Stimulated activated memory B cell treated with anti-CD40 and anti-IgM and Interleukin-4, amounts not matched to agents 10 μg/mL and 1 μg/mL and 100 μg/mL, for 72 hours (primary cell): ENCODE results near the gene NR6A1.

Source experiments
- ATAC-seq: fragments of 150-1000 bp; cut with Tn5 transposase; 2 replicates; pipeline ENCODE4 v1.10.0; 2021
- H3K27ac Mint-ChIP-seq: one replicate; pipeline ENCODE4 v1.8.0; 2022; ENCODE audit warnings: mild to moderate bottlenecking, mixed read lengths
- H3K27me3 Mint-ChIP-seq: one replicate; pipeline ENCODE4 v1.8.0; 2022; ENCODE audit warnings: mixed read lengths
- H3K36me3 Mint-ChIP-seq: one replicate; pipeline ENCODE4 v1.8.0; 2022; ENCODE audit warnings: mixed read lengths
- H3K4me1 Mint-ChIP-seq: one replicate; pipeline ENCODE4 v1.8.0; 2022; ENCODE audit warnings: mixed read lengths
- H3K4me3 Mint-ChIP-seq: one replicate; pipeline ENCODE4 v1.8.0; 2022; ENCODE audit warnings: mild to moderate bottlenecking, moderate library complexity, mixed read lengths
- H3K9me3 Mint-ChIP-seq: one replicate; pipeline ENCODE4 v1.8.0; 2022; ENCODE audit warnings: mixed read lengths

NR6A1 gene

DNA sequence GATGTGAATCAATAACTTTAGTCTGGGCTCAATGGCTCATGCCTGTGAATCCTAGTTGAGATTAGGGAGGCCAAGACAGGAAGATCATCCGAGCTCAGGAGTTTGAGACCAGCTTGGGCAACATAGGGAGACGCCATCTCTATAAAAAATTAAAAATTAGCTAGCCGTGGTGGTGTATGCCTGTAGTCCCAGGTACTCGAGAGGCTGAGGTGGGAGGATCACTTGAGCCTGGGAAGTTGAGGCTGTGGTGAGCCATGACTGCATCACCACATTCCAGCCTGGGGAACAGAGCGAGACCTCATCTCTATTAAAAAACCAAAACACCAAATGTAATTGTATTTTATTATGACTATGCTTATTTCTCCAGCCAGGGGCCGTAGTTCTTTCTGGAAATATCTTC is 194.4 kb downstream of the NR6A1 start:
- no peak overlapping the region for H3K4me3 Mint-ChIP-seq
- no peak for ATAC-seq
- no peak overlapping the region for H3K27ac Mint-ChIP-seq
- H3K4me1 Mint-ChIP-seq: no peaks in the 10 kb centered on the region
- H3K9me3 Mint-ChIP-seq: no peaks in the 10 kb centered on the region
- no peaks in the 10 kb centered on the region for H3K27me3 Mint-ChIP-seq
- no peaks in the 10 kb centered on the region for H3K36me3 Mint-ChIP-seq

DNA sequence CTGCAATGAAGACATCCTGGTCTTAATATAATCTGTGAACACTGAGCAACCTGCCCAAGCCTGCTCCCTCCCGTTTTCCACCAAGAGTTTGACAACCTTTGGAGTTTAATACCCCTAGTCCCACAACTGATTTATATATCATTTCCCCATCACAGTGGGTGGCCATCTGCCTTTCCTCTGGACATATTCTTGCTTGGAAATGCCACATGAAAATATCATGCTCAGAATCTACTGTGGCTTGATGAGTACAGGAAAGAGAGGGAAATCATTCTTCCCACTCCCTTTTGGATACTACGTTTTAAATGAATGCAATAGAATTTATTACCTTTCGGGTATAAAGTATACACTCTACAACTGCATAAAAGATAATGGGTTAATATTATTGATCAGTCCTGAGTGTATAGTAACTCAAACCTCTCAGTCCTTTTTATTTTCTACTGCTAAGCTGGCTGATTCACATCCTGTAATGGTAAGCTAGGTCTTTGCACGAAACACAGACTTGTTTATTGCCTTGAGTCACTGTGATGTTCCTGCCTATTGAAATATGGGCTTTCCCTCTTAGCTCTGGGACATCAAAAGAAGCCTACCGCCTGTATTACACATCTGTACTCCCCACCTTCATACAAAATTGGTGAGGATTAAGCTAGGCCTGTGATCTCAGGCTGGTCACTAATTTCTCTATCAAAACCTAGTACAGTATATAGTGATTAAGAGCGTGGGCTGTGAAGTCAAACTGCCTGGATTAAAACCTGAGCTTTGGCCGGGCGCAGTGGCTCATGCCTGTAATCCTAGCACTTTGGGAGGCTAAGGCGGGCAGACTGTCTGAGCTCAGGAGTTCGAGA is 196.4 kb downstream of the NR6A1 start:
- no peak overlapping the region for H3K4me3 Mint-ChIP-seq
- no peak for ATAC-seq
- H3K4me1 Mint-ChIP-seq: no peaks in the 10 kb centered on the region
- no peaks in the 10 kb centered on the region for H3K9me3 Mint-ChIP-seq
- no peaks in the 10 kb centered on the region for H3K36me3 Mint-ChIP-seq
- no peak overlapping the region for H3K27ac Mint-ChIP-seq
- H3K27me3 Mint-ChIP-seq: no peaks in the 10 kb centered on the region

DNA sequence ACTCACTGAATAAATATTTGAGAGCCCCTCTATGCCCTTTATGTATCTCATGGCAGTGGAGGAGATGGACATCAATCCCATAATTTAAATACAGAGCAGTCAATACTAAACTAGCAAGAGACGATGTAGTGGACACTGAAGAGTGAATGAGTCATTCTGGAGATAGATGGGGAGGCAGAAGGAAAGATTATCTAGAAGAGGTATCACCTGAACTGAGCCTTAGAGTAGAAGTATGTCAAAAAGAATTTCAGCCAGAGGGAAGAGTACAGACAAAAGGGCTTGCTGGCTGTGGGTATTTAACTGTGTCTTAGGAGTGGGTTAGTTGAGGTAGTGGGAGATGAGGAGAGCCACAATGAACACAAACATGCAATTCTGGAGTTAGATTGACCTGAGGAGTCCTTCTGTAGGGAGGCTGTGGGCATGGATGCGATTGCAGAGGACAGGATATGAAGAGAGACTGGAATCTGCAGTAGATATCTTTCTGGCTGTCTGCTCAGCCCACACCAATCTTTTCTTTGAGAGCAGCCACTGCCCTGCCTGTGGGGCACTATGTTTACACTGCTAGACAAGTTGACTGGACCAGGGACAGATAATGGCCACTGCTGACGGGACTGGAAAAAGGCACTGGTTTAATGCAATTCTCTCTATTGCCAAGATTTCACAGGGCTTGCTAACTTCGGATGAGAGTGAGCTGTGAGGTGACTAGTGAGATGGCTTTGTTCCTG is 200.0 kb downstream of the NR6A1 start:
- Mint-ChIP-seq H3K36me3 (no peaks in the 10 kb centered on the region), H3K4me1 (no peaks in the 10 kb centered on the region), H3K27ac (no peak overlapping the region), H3K4me3 (no peak overlapping the region), H3K9me3 (no peaks in the 10 kb centered on the region), H3K27me3 (no peaks in the 10 kb centered on the region)
- ATAC-seq: no peak

DNA sequence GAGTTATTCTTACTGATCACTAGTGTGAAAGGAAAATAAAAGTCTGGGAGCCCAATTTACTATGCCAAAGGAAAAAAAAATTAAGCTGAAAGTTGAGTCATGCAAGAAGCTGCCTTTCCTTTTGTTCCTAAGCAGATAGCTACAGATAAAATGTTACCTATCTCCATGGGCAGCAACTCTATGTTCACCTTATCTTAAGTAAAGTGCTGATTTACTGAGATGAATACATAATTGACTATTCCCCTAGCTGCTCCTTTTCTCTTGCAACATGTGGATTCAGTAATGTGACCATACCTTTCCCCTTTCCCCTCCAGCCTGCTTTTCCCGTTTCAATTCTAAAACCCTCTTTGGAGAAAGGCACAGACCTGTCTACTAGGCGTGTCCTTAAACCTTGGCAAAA is 201.2 kb downstream of the NR6A1 start:
- Mint-ChIP-seq H3K27ac (no peak overlapping the region), H3K9me3 (no peaks in the 10 kb centered on the region), H3K36me3 (no peaks in the 10 kb centered on the region), H3K27me3 (no peaks in the 10 kb centered on the region), H3K4me1 (no peaks in the 10 kb centered on the region), H3K4me3 (no peak overlapping the region)
- no peak for ATAC-seq

DNA sequence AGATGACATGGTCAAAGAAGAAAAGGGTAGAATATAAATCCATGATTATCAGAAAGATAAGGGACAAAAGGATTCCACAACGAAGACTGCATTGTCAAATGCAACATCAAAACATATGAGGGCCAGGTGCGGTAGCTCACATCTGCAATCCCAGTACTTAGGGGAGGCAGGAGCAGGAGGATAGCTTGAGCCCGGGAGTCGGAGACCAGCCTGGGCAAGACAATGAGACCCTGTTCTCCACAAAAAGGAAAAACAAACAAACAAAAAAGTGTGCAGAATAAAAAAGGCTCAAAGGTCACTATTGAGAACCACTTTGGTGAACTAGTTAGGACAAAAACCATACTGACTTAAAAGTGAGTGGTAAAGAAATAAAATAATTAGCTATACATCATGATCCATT is 203.7 kb downstream of the NR6A1 start:
- Mint-ChIP-seq H3K9me3 (no peaks in the 10 kb centered on the region), H3K27me3 (no peaks in the 10 kb centered on the region), H3K27ac (no peak overlapping the region), H3K36me3 (no peaks in the 10 kb centered on the region), H3K4me1 (no peaks in the 10 kb centered on the region), H3K4me3 (no peak overlapping the region)
- no peak for ATAC-seq

DNA sequence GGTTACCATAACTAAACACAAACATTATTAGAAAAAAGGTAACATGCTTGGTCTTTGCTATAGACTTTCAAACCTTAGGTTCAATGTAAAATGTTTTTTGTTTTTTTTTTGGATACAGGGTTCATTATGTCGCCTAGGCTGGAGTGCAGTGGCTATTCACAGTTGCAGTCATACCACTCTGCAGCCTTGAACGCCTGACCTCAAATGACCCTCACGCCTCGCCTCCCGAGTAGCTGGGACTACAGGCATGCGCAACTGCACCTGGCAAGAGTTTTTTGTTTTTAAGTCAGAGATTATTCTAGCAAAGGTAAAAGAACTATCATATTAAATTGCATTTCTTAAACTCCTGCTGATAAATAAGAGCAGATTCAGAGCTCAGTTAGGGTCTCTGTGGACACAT is 208.8 kb downstream of the NR6A1 start:
- Mint-ChIP-seq H3K27me3 (no peaks in the 10 kb centered on the region), H3K4me1 (no peaks in the 10 kb centered on the region), H3K4me3 (no peak overlapping the region), H3K9me3 (no peaks in the 10 kb centered on the region), H3K36me3 (no peaks in the 10 kb centered on the region), H3K27ac (no peak overlapping the region)
- no peak for ATAC-seq

DNA sequence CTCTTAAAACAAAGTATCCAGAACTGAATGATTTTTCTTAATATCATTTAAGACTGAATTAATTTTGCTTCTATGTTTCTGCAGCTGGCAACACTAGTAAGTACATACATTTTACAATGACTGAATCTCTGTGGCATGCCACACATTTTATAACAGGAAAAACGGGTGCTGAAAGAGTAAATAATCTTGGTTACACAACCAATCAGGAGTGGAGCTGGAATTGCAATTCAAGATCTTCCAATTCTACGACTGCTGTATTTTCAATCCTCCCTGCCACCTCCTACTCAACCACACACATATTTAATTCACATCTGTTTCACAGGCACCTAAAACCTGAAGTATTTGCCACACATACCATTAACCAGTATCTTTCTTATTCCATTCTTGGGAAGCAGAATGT is 211.2 kb downstream of the NR6A1 start:
- Mint-ChIP-seq H3K4me3 (no peak overlapping the region), H3K27me3 (no peaks in the 10 kb centered on the region), H3K36me3 (no peaks in the 10 kb centered on the region), H3K9me3 (no peaks in the 10 kb centered on the region), H3K27ac (no peak overlapping the region), H3K4me1 (no peaks in the 10 kb centered on the region)
- ATAC-seq: no peak

DNA sequence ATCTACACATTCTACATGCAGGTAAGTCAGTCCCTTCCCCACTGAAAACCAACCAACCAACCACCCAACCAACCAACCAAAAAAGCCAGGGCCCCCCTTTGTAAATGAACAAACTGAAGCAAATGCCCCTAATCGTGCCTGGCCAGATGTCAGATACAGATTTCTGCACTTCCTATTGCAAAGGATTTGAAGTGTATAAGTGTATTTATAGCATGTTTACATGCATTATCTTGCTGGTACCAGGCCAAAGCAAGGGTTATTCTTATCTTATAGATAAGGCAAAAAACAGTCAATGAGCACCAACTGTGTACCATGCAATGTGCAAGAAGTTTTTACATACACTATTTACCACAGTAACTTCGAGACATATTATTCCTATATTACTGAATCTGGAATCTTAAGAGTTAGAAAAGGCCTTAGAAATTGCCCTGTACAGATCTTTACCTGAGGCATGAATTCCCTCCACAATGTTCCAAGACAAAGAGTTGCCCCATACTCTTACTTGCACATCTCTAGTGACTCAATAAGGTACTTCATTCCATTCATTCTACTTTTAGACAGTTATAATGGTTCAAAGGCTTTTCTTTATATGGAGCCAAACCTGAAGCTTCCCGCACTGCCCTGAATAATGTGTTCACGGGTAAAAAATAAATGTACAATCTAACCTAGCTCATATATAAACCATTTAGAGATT is 212.2 kb downstream of the NR6A1 start:
- Mint-ChIP-seq H3K27ac (no peak overlapping the region), H3K27me3 (no peaks in the 10 kb centered on the region), H3K9me3 (no peaks in the 10 kb centered on the region), H3K4me3 (no peak overlapping the region), H3K36me3 (no peaks in the 10 kb centered on the region), H3K4me1 (no peaks in the 10 kb centered on the region)
- ATAC-seq: no peak

DNA sequence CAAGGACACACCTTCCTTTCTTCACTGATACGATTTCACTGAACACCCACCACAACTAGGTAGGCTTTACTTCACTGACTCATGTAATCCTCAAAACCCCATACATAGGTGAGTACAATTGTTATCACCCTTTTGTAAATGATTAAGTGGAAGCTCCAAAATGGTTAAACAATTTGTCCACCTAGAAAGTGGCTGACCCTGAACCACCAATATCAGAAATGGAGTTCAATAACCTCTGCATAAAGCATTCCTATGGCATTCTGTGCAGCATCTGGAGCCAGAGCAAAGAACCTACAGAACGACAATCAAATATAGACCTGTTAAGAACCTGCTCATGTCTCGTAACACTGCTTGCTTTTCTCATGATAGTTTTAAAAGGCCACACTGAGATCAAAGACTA is 213.2 kb downstream of the NR6A1 start:
- no peaks in the 10 kb centered on the region for H3K36me3 Mint-ChIP-seq
- no peak overlapping the region for H3K4me3 Mint-ChIP-seq
- no peaks in the 10 kb centered on the region for H3K4me1 Mint-ChIP-seq
- H3K27me3 Mint-ChIP-seq: no peaks in the 10 kb centered on the region
- no peak overlapping the region for H3K27ac Mint-ChIP-seq
- ATAC-seq: no peak
- H3K9me3 Mint-ChIP-seq: no peaks in the 10 kb centered on the region

DNA sequence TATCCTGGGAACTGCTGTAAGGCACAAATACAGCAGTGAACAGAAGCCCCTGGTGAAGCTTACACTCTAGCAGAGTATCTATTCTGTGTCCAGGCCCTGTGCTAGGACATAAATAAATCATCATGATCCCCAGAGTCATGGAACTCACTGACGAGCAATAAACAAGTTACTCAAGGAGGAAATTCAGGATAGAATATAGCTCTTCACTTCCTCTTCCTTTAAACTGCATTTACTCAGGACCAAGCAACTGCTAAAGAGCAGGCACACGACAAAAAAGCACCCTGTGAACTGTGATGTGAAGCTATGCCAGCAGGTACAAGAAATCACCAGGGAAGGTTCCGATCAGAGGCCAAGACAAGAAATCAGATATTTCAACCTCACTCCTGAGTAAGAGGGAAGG is 216.1 kb downstream of the NR6A1 start:
- H3K27me3 Mint-ChIP-seq: no peaks in the 10 kb centered on the region
- no peaks in the 10 kb centered on the region for H3K9me3 Mint-ChIP-seq
- no peaks in the 10 kb centered on the region for H3K36me3 Mint-ChIP-seq
- ATAC-seq: no peak
- no peak overlapping the region for H3K4me3 Mint-ChIP-seq
- H3K4me1 Mint-ChIP-seq: no peaks in the 10 kb centered on the region
- H3K27ac Mint-ChIP-seq: no peak overlapping the region

DNA sequence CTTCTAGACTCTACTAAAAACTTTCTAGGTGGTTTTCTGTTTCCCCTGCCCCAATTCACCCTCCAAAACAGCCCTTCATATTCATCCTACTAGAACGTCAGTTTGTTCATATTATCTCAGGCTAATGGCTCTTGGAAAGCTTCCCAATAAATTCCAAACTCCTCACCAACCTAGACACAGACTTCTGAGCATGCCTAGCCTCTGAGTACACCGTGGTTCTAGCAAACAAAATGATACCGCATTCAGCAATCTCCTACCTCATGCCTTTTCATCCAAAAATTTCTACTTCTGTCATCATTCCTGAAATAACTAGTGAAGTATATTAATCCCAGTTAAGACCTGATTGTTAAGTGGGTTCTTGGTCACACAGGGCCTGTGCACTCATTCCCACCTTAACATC is 217.4 kb downstream of the NR6A1 start:
- Mint-ChIP-seq H3K36me3 (no peaks in the 10 kb centered on the region), H3K4me1 (no peaks in the 10 kb centered on the region), H3K27me3 (no peaks in the 10 kb centered on the region), H3K9me3 (no peaks in the 10 kb centered on the region), H3K4me3 (no peak overlapping the region), H3K27ac (no peak overlapping the region)
- no peak for ATAC-seq

DNA sequence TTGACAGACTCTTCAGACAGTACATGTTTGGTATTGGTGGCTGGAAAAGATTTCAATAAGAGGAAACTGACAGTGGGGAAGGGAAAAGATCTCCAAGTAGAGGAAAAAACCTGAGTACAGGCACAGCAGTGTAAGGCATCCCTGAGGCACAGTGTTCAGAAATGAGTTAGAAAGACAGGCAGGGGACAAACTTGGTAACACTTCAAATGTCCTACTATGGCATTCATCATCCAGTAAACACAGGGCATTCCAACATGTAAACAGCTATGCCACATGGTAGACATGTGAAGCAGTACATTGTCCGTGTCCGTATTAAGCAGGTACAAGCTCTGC is 218.9 kb downstream of the NR6A1 start:
- H3K27ac Mint-ChIP-seq: no peak overlapping the region
- no peak for ATAC-seq
- no peaks in the 10 kb centered on the region for H3K27me3 Mint-ChIP-seq
- no peaks in the 10 kb centered on the region for H3K4me1 Mint-ChIP-seq
- H3K36me3 Mint-ChIP-seq: no peaks in the 10 kb centered on the region
- H3K4me3 Mint-ChIP-seq: no peak overlapping the region
- no peaks in the 10 kb centered on the region for H3K9me3 Mint-ChIP-seq

DNA sequence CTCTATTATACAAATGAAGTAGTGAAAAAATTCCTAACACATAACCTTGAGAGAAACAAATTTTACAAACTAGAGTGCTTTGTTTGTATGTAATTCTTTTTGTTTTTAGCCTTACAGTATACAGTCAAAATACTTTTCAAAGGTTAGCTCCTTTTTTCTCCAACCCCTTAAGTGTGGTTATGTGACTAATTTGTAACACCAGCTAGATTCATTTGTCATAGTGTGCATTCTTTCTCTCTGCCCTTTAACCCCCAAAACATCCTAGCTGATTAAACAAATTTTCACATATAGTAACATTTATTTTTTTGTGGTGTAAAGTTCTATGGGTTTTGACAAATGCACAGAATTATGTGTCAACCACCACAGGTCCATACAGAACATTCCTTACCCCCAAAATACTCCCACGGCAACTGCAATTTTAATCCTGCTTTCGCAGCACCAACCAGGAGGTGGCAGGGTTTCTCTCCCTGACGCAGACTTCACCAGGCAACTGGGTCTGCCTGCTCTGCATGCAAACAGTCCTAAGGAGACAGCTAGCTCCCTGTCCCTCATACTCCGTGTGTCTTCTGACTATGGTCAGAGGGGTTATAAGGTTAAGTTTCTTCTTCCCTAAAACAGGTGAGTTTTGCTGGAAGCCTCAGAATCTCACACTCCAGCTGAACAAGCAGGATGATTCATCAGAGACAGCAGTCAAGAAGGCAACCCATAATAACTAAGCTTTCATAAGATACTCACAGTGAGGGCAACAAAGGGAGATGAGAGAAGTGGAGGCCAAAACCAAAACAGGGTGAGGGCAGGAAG is 219.4 kb downstream of the NR6A1 start:
- Mint-ChIP-seq H3K9me3 (no peaks in the 10 kb centered on the region), H3K27ac (no peak overlapping the region), H3K27me3 (no peaks in the 10 kb centered on the region), H3K4me3 (no peak overlapping the region), H3K36me3 (no peaks in the 10 kb centered on the region), H3K4me1 (no peaks in the 10 kb centered on the region)
- ATAC-seq: no peak

DNA sequence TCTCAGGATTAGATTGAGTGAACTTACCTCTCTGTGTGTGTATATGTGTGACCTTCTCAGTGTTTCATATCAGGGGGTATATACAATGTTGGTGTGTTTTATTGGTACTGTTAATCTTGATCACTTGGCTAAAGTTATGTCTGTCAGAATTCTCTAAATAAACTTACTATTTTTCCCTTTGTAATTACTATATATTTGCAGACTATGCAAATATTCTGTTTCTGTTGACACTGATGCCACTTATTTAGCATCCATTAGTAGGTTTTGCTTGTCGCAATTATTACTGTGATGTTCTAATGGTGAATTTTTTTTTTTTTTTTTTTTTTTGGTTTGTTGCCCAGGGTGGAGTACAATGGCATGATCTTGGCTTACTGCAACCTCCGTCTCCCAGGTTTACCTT is 221.0 kb downstream of the NR6A1 start:
- no peaks in the 10 kb centered on the region for H3K9me3 Mint-ChIP-seq
- H3K27ac Mint-ChIP-seq: no peak overlapping the region
- no peaks in the 10 kb centered on the region for H3K27me3 Mint-ChIP-seq
- no peaks in the 10 kb centered on the region for H3K36me3 Mint-ChIP-seq
- H3K4me1 Mint-ChIP-seq: no peaks in the 10 kb centered on the region
- ATAC-seq: no peak
- H3K4me3 Mint-ChIP-seq: no peak overlapping the region

DNA sequence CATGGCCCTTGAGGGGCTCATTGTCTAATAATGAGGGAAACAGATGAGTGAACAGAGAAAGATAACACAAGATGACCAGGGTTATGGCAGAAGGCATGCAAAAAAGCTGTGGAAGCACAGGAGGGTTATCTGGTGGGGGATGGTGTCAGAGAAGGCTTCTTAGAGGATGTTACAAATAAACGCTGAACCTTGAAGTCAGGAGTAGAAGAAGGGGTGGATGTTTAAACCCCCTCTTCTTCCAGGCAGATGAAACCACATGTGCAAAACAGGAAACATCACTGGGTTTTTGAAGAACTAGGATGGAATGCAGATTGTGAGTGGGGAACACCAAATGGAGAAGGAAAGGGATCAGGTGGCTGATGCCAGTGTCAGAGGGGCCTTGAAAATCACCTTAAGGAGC is 222.1 kb downstream of the NR6A1 start:
- Mint-ChIP-seq H3K27ac (no peak overlapping the region), H3K4me3 (no peak overlapping the region), H3K27me3 (no peaks in the 10 kb centered on the region), H3K4me1 (no peaks in the 10 kb centered on the region), H3K9me3 (no peaks in the 10 kb centered on the region), H3K36me3 (no peaks in the 10 kb centered on the region)
- ATAC-seq: no peak
